WTC11 (cell line): ENCODE measurements around the gene ANKRD23.

ENCODE experiments used
- CREB1 ChIP-seq: sonication (generic); formaldehyde crosslinking; IDR thresholded peaks from 2 replicates; pipeline ENCODE4 v1.8.0; 2023; ENCODE audit warnings: mild to moderate bottlenecking, missing genetic modification reagents
- KAT7 ChIP-seq: sonication (generic); formaldehyde crosslinking; IDR thresholded peaks from 2 replicates; pipeline ENCODE4 v1.8.1; 2023; ENCODE audit warnings: missing genetic modification reagents, mild to moderate bottlenecking, borderline replicate concordance
- SP1 ChIP-seq: sonication (generic); formaldehyde crosslinking; conservative IDR thresholded peaks from 2 replicates; pipeline ENCODE4 v1.8.1; 2022; ENCODE audit warnings: missing genetic modification reagents
- ZNF138 ChIP-seq: sonication (generic); formaldehyde crosslinking; conservative IDR thresholded peaks from 2 replicates; pipeline ENCODE4 v1.8.1; 2022; ENCODE audit warnings: mild to moderate bottlenecking, moderate library complexity, missing genetic modification reagents
- ZNF423 ChIP-seq: fragments of 250-450 bp; sonication (Bioruptor Pico); IDR thresholded peaks from 2 replicates; pipeline ENCODE4 v2.1.2; 2022; ENCODE audit warnings: mild to moderate bottlenecking, moderate library complexity
- TF ChIP-seq, protein P1 (sequence below): fragments of 200-600 bp; IDR thresholded peaks from 2 replicates; pipeline ENCODE4 v1.8.0; 2022; ENCODE audit warnings: antibody characterized with exemption
- TF ChIP-seq, protein P2 (sequence below): sonication (generic); formaldehyde crosslinking; IDR thresholded peaks from 2 replicates; pipeline ENCODE4 v1.8.0; 2022; ENCODE audit warnings: mild to moderate bottlenecking, missing genetic modification reagents
- TF ChIP-seq, protein P3 (sequence below): sonication (generic); formaldehyde crosslinking; IDR thresholded peaks from 2 replicates; pipeline ENCODE4 v1.8.1; 2023; ENCODE audit warnings: mild to moderate bottlenecking, missing genetic modification reagents, moderate library complexity
- TF ChIP-seq, protein P4 (sequence below): sonication (generic); formaldehyde crosslinking; IDR thresholded peaks from 2 replicates; pipeline ENCODE4 v1.8.1; 2023; ENCODE audit warnings: mild to moderate bottlenecking, missing genetic modification reagents

DNA sequence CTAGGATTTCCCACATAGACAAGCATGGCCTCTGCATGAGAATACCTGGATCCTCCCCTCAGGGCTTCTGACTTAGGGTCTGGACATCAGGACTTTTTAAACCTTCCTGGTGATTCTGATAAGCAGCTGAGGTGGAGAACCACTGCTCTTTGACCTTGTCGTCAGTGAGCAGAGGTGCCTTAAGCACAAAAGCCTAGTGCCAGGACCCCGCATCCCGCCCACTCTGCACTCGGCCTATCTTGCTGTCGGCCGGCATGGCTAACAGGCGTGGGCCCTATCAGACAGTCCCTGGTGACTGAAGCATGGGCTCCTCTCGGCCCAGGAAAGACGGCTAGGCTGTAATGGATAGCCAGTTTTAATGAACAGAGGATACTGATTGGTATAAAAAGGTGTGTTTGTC, 6.2 kb downstream of the ANKRD23 start:
- TF ChIP-seq, protein P1, sequence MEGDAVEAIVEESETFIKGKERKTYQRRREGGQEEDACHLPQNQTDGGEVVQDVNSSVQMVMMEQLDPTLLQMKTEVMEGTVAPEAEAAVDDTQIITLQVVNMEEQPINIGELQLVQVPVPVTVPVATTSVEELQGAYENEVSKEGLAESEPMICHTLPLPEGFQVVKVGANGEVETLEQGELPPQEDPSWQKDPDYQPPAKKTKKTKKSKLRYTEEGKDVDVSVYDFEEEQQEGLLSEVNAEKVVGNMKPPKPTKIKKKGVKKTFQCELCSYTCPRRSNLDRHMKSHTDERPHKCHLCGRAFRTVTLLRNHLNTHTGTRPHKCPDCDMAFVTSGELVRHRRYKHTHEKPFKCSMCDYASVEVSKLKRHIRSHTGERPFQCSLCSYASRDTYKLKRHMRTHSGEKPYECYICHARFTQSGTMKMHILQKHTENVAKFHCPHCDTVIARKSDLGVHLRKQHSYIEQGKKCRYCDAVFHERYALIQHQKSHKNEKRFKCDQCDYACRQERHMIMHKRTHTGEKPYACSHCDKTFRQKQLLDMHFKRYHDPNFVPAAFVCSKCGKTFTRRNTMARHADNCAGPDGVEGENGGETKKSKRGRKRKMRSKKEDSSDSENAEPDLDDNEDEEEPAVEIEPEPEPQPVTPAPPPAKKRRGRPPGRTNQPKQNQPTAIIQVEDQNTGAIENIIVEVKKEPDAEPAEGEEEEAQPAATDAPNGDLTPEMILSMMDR, result no peak
- TF ChIP-seq, protein P2, sequence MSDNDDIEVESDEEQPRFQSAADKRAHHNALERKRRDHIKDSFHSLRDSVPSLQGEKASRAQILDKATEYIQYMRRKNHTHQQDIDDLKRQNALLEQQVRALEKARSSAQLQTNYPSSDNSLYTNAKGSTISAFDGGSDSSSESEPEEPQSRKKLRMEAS (CRISPR knock-in tag), result no peak
- no peak for TF ChIP-seq KAT7 (CRISPR knock-in tag)
- no peak for TF ChIP-seq SP1 (CRISPR knock-in tag)
- no peak for TF ChIP-seq CREB1 (CRISPR knock-in tag)
- no peak for TF ChIP-seq ZNF138 (CRISPR knock-in tag)
- TF ChIP-seq, protein P3, sequence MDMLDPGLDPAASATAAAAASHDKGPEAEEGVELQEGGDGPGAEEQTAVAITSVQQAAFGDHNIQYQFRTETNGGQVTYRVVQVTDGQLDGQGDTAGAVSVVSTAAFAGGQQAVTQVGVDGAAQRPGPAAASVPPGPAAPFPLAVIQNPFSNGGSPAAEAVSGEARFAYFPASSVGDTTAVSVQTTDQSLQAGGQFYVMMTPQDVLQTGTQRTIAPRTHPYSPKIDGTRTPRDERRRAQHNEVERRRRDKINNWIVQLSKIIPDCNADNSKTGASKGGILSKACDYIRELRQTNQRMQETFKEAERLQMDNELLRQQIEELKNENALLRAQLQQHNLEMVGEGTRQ (CRISPR knock-in tag), result no peak
- TF ChIP-seq ZNF423 (CRISPR knock-in tag), result no peak
- TF ChIP-seq, protein P4, sequence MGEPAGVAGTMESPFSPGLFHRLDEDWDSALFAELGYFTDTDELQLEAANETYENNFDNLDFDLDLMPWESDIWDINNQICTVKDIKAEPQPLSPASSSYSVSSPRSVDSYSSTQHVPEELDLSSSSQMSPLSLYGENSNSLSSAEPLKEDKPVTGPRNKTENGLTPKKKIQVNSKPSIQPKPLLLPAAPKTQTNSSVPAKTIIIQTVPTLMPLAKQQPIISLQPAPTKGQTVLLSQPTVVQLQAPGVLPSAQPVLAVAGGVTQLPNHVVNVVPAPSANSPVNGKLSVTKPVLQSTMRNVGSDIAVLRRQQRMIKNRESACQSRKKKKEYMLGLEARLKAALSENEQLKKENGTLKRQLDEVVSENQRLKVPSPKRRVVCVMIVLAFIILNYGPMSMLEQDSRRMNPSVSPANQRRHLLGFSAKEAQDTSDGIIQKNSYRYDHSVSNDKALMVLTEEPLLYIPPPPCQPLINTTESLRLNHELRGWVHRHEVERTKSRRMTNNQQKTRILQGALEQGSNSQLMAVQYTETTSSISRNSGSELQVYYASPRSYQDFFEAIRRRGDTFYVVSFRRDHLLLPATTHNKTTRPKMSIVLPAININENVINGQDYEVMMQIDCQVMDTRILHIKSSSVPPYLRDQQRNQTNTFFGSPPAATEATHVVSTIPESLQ (CRISPR knock-in tag), result no peak
